ENCODE results near the gene KIF26B.

GRCh38 chr1:245161866-245162265 lies 7.1 kb downstream of the KIF26B start:
- TF ChIP-seq, protein P1, sequence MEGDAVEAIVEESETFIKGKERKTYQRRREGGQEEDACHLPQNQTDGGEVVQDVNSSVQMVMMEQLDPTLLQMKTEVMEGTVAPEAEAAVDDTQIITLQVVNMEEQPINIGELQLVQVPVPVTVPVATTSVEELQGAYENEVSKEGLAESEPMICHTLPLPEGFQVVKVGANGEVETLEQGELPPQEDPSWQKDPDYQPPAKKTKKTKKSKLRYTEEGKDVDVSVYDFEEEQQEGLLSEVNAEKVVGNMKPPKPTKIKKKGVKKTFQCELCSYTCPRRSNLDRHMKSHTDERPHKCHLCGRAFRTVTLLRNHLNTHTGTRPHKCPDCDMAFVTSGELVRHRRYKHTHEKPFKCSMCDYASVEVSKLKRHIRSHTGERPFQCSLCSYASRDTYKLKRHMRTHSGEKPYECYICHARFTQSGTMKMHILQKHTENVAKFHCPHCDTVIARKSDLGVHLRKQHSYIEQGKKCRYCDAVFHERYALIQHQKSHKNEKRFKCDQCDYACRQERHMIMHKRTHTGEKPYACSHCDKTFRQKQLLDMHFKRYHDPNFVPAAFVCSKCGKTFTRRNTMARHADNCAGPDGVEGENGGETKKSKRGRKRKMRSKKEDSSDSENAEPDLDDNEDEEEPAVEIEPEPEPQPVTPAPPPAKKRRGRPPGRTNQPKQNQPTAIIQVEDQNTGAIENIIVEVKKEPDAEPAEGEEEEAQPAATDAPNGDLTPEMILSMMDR (IDR thresholded peaks at IDR 0.05; ENCODE audit: low read length), result no peak
- no peak for TF ChIP-seq EZH2 (IDR thresholded peaks at IDR 0.05; ENCODE audit: borderline replicate concordance, low read length)
